ENCODE data around the gene RTP3.

Gene RTP3

DNA sequence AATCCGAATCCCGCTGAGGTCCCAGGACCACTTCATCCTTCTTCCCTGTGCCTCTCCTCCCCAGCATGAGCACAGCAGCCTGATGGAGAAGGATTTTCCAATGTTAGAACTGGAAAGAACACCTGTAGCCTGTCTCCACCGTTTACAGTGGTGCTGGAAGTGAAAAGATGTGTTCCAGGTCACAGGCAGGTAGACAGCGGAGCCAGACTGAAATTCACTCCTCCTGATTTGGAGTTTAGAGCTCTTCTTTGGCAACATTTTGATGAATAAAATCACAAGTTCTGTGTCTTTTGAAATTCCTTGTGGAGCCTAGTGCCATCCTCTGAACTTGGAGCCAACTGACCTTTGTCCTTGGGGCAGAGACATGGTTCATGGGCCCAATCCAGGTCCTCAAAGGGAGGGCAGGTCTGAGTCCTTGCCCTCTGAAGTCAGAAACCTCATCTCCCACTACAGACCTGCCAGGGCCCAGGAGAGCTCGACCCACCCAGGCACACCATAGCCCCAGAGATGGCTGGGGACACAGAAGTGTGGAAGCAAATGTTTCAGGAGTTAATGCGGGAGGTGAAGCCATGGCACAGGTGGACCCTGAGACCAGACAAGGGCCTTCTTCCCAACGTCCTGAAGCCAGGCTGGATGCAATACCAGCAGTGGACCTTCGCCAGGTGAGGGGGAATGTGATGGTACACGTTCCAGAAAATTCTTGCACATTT, at the start of gene RTP3:
Gene RTP3 (plus strand): TSS at position 421 of the 710 bp plus-strand sequence. CDS start 87 bp downstream, at position 508.
- no peak for DNase-seq

DNA sequence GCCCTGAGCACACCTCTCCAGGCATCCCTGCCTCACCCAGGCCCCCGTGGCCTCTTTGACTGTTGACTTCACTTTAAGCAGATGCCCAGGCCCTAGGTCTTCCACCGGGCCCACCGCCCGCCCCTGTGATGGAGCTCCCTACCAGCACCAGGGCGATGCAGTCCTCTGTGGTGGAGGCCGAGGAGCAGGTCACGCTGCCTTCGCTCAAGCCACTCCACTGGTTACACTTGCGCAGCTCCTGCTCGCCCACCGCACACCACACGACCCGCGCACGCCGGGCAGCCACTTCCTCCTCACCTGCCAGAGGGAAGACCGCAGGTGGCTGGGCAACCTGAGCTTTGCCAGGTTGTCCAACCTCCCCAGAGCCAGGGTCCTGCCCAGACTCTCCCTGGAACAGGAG, 49.1 kb upstream of the RTP3 start:
- DNase-seq = no peak

DNA sequence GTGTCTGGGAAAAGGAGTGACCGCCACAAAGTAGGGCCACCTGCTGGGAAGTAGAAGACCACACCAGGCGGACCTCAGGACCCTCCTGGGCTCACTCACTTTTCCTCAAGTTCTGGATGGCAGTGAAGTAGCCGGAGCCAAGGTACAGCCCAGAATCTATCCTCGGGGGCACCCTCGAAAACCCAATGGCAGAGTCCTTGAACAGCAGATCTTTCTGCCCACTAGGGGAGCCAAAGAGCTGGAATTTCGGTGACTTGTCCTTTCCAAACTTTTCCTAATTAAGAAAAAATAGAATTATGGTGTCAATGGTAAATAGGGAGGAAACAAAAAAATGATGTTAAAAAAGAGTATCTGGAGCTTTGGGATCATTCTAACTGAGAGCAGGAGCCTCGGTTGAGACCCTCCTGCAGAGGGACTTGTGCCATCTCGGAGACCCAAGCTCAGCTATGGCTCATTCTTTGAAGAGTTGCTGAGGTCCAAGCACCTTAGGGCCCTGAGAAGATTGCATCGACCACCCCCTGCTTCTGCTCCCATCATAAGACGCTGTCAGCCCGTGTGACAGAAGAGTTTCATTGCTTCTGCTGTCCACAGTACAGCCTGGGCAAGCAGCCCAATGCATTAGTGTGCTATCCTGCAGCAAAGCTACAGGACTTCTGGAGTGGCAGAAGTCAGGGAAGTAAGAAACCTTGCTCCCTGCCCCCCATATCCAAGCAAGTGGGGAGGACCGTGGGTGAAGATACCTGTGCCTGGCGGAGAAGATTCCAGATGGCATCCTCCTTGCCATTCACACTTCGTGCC, 47.8 kb upstream of the RTP3 start:
- no peak for DNase-seq

DNA sequence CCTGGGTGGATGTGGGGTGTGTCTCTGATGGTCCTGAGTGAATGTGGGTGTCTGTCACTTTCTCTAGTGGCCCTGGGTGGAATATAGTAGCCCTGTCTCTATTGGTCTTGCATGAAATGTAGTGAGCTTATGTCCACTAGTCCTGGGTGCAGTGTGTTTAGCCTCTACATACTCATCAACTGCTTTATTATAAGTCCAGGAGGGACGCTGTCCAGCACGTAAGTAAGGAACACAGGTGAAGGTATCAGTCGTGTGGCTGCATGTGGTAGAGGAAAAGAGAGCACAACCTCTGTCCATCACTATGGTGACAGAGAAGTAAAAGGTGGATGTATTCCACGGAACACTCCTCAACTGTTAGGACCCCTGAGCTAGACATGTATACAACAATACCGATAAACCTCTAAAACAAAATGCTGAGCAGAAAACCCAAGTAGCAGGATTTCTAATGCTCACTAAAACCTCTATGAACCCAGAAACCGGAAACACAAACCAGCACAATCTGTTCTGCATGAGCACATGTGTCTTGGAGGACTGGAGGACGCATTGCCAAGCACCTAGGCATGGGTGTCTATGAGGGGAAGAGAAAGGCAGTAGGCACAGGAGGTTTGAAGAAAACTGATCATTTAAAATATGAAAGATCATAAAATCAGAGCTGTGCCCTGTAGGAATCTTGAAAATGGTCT, 44.1 kb upstream of the RTP3 start:
- DNase-seq = no peak

DNA sequence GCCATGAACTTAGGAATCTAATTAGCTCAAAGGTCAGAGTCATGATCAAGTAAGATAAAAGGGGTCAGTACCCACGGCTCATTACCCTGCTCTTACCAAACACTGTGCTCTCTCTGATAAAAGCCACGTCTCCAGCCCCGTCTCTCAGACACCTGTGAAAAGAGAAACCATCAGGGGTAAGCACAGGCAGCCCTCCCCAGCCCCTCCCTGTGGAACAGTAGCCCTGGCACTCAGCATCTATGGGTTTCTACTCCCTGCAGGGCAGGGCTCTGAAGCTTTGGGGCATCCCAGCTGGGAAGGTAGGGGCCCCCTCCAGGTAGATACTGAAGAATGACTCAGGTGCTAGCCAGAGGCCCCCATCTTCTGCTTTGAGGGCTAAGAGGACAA, 43.6 kb upstream of the RTP3 start:
- DNase-seq = no peak

DNA sequence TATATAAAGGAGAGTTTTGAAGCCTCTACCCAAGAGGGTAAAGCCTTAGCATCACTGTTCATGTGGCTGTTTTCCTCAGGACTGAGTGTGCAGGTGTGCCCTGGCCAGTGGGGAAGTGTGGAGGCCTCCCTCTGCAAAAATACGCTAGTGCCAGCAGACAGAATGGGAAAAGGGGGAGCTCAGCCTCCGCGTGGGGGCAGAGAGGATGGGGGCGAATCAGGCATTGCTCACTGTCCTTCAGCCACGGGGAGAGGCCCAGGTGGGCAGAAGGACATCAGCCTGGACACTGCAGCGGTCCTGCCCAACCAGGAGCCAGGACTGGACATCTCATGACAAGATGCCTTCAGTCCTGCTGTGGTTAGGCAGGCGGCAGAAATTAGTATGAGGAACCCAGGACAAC, 43.2 kb upstream of the RTP3 start:
- DNase-seq = no peak

DNA sequence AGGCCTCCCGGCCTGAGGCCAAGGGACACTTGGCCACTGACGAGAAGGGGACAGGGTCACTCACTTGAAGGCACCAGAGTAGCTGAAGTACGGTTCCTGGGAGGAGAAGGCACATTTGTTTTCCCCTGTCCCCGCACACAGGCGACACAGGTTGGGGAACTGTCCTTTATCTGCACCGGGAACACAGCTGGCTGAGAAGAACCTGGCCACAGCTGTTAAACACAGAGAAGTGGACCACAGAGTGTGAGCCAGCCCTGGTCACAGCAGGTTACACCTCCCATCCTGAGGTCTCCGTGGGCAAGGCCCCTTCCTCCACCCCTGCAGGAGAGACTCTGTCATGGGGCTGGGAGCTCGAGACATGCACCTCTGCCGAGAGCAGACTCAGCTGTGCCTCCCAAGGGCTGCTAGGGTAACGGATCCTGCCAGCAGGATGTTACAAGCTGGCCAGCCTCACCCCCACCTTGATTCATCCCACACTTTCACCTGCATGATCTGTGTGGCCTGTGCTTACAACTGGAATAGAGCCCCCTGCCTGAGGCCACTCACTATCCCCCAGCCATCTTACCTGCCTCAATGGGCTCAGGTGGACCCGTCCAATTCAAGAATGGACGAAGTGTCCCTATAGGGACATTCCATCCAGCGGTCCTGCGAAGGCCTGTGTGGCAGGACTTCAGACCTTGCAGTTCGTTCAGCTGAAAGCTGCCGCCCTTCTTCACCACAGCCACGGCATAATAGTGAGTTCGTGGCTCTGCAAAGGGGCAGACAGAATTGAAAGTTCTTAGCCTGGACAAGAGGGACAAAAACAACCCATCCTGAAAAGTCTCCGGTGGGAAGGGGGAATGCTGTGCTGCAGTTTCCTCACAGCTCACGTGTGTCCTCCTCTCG, 42.3 kb upstream of the RTP3 start:
- no peak for DNase-seq

DNA sequence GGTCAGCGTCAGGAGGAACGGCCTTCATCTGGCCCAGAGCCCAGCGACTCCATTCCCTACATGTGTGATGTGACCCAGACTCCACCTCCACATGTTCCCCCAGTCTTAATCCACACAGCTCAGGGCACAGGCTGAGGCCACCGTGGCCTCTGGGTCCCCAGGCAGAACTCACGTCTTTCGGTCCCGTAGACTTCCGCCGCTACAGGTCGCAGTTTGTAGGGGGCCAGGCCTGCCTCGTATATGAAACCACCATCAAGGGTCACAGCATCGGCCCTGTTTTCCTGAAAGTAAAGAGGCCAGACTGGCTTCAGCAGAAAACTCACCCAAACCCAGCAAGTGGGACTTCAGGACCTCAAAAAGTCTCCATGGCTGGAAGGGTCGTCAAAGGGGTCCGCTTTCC, 41.7 kb upstream of the RTP3 start:
- DNase-seq = no peak

DNA sequence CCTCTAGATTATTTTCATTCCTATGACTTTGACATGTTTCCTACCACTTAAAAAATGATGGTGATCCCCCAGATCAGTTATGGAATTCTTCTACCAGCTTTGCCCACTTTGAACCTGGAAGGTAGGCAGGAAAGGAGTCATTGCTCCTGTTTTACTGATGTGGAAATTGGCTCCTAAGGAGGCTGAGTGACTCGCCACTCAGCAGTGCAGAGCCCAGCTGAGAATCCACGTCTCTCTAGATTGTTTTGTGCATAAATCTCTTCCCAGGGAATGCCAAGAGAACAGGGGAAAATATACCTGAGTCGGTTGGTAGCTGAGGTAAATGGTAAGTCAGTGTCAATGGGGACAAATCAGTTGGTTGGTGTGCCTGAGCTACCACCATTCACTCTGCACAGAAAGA, 37.7 kb upstream of the RTP3 start:
- no peak for DNase-seq

DNA sequence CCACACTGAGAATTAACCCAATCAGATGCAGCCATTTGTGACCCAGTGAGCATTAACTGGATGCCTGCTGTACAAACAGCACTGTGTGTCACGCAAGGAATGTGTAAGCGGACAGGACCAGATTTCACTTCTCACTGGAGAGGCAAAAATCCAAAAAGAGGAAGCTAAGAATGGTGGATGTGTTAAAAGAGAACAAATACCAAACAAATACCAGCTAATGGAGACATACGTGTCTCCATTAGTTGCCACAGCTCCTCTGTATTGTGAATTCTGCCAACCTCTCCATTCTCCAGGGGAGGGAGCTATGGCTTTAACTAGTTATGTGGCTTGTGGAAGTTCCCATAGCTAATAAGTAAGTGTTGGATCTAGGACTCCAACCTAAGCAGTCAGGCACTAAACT, 35.7 kb upstream of the RTP3 start:
- DNase-seq = no peak

DNA sequence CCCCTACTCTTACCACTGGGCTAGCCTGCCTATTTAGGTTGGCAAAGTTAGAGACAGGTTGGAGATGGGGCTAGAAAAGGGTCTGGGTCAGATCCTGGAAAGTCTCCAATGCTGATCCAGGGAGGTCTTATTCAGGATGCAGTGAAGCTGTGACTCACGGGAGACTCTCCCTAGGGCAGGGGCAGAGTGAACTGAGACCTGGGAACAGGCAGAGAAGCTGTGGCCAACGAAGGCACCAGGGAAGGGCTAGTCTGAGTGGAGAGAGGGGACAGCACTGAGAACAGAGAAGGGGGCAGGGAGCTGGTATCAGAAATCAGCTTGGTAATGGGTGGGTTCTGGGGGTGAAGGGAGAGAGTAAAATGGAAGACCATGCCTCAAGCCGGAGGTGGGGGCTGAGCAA, 35.3 kb upstream of the RTP3 start:
- DNase-seq = no peak

DNA sequence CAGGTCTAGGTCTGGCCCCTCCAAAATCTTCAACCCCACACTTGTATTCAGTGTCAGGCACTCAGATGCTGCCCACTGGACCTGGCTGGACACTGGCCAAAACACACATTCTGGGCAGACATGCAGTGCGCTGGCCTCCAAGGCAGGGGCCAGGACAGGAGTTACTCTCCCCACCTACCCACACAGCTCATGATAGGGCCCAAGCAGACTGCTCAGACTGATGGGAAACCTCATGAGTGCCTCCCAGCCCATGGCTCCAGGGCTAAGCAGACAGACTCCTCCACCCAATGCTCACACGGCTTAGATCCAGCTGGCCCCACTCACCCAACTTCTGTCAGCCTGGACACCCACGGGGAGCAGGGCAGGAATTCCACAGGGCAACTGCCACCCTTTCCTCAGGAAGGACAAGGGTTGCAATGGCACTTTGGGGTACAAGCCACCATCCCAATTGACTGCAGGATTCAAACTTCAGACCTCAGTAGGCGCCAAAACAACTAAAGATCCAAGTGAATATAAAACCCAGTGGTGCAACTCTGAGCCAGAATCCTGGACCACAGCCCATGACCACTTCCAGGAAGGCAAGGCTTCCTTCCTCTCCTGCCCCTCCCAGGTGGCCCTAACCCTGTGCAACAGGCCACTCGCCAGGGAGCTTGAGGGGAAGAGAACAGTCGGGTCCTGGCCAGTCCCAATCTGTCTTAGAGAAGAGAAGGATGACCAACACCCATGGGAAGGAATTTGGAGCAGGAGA, 34.5 kb upstream of the RTP3 start:
- no peak for DNase-seq

DNA sequence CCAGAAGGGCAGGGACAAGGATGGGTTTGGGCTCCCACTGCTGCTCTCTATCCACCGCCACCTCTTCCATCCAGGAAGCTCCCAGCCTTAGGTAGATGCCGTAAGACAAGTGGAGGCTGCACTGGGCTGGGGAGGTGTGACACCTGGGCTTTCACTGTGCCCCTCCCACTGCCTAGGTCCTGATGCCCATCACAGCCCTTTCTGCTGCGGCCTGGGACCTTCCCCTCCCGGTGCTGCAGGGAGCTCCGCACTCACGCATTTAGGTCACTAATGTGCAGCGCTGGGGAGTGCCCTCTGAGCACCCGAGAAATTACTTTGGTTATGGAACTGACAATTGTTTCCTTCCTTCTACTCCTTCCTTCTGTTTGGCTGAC, 33.9 kb upstream of the RTP3 start:
- no peak for DNase-seq

DNA sequence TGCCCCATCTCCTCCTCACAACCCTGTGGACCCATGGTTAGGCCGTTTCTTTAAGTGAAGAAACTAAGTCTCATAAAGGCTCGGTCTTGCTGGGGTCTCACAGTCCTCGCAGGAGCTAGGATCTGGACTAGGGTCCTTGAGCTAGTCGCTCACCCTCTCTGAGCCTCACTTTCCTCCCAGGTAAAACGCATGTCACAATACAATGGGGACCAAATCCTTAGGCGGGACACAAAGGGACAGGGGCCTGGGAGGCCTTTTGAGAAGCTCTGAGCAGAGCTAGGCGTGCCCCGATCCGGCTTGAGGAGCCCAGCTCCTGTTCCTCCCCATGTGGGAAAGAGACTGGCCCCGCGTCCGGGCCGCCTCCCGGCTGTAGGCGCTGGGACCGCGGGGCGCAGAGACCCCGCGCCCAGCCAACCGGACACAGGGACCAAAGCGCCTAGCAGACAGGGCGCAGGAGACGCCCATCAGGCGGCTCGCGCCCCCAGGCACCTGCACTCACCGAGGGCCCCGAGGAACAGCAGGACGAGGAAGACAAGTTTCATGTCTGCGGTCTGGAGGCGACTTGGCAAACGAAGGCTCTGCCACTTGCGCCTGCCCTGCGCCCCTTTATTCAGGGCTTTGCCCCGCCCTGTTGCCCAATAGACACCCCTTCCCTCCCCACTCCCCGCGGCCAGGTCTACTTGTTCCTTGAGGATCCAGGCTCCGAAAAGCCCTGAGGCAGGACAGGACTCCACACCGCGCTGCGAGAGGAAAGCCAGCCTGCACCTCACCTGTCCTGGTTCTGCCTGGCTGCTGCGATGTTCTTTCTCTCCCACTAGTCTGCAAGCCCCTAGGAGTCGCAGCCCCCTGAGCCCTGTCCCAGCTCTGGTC, 33.2 kb upstream of the RTP3 start, which contains the start of gene LTF:
Gene LTF (minus strand): TSS at position 580 of the 870 bp plus-strand sequence. CDS start 38 bp downstream, at position 542.
- no peak for DNase-seq

DNA sequence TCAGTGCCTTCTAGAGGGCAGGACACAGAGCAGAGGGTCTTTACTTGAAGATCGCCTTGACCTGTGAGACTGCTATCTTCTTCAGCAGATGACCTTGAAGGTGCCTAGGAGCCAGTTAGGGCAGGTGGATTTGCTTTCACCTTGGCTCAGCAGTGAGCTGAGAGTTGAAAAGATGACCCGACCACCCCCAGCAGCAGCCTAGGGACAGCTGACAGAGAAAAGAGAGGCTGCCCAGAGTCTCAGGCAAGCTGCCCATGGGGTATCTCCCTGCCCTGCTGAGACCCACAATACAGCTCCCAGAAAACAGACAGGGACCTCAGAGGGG, 32.6 kb upstream of the RTP3 start:
- DNase-seq = no peak

DNA sequence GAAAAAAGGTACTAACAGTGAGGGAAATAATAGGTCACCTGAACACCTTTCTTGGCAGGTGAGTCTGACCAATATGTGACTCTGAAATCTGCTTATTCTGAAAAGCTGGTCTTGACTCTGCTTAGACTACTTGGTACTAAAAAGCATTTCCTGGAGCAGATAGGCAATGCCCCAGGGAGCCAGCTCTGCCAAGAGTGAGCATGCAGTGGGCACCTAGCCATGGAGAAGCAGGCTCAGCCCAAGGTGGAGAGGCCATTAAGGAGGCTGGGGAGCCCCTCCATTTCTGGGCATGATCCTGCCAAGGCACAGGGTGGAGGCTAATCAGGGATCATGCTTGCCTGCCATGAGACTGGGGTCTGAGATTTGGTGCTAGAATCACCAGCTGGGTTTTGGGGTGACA, 31.5 kb upstream of the RTP3 start:
- DNase-seq = no peak

DNA sequence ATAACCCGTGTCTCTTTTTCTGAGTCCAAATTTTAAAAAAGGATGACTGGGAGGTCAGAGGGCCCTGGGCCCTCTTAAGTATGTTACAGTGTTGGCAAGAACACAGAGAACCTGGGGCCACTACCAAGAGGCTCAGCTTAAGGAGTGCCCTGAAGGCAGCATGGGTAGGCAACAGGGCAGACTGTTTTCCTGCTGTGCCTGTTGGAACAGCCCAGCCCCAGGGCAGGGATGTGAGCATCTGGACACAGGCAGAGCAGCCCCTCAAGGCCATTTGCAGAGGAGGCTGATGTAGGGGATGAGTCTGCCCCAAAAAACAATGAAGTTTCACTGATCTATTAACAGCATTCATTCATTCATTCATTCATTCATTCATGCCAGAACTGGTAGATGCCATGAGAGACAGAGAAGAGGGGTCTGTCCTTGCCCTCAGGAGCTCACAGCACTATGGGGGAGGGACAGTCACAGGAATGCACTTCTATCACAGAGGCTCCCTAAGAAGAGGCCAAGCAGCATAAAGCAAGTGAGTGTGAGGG, 30.8 kb upstream of the RTP3 start:
- no peak for DNase-seq

DNA sequence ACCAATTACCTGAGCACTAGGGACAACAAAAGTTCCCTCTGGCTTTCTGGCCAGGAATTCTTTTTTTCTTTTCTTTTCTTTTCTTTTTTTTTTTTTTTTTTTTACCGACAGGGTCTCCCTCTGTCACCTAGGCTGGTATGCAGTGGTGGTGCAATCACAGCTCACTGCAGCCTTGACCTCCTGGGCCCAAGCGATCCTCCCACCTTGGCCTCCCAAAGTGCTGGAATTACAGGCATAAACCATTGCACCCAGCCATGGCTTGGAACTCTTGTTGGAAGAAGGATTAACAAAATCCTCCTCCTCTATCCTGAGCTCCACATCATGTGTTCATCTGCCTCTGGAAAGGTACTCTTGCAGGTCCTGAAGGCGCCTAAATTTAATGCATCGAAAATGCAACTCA, 30.2 kb upstream of the RTP3 start:
- no peak for DNase-seq

DNA sequence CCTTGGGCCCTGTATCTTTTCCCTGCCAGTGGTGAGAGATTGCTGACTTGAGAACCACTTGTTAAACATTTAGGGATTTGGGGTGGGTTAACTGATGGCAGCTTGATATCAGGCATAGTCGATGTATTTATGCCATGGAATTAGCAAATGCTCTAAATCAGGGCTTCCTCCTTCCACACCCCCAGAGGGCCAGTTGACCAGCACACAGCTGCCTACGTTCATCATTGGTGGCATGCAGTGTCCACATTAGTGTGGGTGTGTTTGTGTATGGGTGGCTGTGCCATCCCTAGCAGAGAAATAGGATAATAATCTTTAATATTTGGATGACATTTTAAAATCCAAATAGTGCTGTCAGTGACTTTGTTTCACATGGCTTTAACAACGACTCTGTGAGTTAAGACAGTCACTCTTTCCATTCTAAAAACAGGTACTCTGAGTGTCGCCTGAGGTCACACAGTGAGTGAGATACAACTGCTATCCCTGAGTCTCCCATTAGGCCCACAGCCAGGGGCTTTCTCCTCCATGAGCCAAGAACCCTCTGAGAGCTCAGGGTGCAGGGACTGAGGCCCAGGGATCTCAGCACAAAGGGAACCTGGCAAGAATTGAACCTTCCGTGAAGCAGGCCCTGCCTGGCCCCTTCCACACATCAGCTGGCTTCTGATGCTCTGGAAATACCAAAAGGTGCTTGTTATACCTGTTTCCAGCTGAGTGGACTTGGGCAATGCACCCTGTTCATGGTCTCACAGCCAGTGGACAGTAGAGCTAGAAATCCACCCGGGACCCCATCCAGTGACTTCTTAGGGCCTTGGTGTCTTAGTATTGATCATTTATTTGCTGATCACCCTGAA, 28.8 kb upstream of the RTP3 start:
- no peak for DNase-seq
